A673 (cell line): ENCODE data around the gene IFRD2.

ENCODE experiments used
- CTCF ChIP-seq: fragments of 300-800, 200-600 bp; sonication (generic); conservative IDR thresholded peaks from 2 replicates; pipeline ENCODE4 v1.5.1; 2017; ENCODE audit warnings: low read depth, mild to moderate bottlenecking, antibody characterized with exemption, low read length, moderate library complexity, mixed read lengths
- EZH2 ChIP-seq: fragments of 200-600 bp; sonication (generic); IDR thresholded peaks from 2 replicates; pipeline ENCODE4 v1.6.1; 2017; ENCODE audit warnings: borderline replicate concordance, low read depth, mild to moderate bottlenecking, mixed read lengths, antibody characterized with exemption, low read length; ENCODE audit not compliant: poor library complexity, severe bottlenecking

GRCh38 chr3:50339485-50340146, 47.4 kb upstream of the IFRD2 start:
- TF ChIP-seq EZH2 = no peak
- no peak for TF ChIP-seq CTCF
